ENCODE data around the gene MZB1. TPM values are rescaled to one million over a fixed set of nuclear protein-coding genes. Genes with fewer than 3 reads are reported as not detected.
A peak's percentile ranks its signal among the peaks of the same experiment; 100 is the strongest.
"Not testable (repeated sequence)": the region's sequence is repeated elsewhere in the genome, so short reads cannot be mapped to it uniquely, and the experiment has no call there.

MZB1 gene
- total RNA-seq, 1 donor from 2014 or later: not detected

DNA sequence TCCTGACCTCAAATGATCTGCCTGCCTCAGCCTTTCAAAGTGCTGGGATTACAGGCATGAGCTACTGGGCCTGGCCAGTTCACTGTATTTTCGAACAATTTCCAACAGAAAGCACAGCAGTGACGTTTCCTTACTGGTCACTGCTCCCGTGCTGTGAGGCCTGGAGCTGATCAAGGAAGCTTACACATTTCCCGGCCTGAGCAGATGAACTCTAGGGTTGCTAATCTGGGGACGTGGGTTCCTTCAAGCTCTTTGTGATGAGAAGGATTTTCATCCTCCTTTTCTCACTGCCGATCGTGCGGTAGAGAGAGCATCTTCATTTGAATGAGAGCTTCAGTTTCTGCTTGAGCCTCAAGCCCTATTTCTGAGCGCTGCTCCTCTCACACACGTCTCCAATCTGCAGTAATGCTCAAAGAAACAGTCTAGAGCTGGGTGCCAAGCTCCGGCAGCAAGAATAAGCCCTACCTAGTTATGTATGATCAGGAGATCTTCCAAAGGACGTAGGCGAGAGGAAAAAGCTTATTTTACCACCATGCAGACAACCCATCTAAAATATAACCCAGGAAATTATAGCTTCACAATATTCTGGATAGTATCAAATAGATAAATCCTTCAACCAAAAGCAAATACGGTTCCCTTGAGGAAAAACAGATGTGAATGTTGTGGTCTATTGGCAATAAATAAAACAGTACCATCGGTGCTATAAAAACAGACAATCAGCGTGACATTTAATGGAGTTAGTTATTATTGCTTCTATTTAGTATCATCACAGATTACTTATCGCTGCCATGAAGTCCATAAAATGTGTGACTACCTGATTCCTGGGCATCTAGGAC lies 21.5 kb upstream of the MZB1 start:
- no peak for DNase-seq (ENCODE audit: low read depth in 2 of 2)

DNA sequence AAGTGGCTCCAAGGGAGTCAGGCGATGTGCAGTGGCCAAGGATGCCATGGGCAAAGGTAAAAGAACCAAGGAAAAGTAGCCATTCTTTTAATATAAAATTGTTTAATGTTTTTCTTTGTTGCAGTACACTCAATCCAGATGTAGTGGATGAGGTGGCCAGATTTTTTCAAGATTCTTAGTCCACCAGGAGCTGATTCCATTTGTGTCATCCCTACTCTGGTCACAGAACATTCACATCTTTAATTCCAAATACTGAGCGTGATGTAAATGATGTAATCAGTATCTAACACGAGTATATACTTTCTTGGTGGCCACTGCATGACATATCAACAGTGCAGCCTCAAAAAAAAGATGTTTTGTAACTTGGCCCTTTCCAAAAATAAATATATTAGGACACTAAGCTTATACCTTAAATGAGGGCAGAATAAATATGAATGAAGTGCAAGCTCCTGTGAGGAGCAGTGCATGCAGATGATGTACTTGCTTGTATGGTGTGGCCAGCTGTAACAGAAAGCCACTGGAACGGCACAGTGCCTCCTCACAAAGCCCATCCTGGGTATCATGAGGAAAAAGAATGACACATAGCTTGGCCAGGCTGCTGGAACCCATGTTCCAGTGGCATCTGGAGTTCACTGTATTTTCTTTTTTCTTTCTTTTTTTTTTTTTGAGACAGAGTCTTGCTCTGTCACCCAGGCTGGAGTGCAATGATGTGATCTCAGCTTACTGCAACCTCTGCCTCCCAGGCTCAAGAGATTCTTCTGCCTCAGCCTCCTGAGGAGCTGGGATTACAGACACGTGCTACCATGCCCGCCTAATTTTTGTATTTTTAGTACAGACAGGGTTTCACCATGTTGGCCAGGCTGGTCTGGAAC lies 20.6 kb upstream of the MZB1 start:
- DNase-seq (ENCODE audit: low read depth in 2 of 2): no peak

DNA sequence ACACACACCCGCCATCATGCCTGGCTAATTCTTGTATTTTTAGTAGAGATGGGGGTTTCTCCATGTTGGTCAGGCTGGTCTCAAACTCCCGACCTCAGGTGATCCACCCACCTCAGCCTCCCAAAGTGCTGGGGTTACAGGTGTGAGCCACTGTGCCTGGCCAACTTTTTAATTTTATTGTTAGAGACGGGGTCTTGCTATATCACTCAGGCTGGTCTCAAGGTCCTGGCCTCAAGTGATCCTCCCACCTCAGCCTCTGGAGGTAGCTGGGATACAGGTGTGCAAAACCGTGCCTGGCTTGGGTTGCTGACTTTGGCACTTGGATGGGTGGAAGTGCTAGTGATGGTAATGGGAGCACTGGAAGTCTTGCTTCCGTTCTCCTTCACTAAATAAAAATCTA lies 19.4 kb upstream of the MZB1 start:
- not testable (repeated sequence) for DNase-seq (ENCODE audit: low read depth in 2 of 2)

DNA sequence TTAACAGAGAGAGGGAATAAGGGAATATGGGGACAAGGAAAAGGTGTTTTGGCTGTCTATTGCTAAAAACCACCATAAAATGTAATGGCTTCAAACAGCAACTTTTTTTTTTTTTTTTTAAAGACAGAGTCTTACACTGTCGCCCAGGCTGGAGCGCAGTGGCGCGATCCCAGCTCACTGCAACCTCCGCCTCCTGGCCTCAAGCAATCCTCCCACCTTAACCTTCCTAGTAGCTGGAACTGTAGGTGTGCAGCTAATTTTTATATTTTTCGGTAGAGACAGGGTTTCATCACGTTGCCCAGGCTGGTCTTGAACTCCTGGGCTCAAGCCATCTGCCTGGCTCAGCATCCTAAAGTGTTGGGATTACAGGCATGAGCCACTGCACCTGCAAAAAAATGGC lies 18.5 kb upstream of the MZB1 start:
- DNase-seq (ENCODE audit: low read depth in 2 of 2): no peak

DNA sequence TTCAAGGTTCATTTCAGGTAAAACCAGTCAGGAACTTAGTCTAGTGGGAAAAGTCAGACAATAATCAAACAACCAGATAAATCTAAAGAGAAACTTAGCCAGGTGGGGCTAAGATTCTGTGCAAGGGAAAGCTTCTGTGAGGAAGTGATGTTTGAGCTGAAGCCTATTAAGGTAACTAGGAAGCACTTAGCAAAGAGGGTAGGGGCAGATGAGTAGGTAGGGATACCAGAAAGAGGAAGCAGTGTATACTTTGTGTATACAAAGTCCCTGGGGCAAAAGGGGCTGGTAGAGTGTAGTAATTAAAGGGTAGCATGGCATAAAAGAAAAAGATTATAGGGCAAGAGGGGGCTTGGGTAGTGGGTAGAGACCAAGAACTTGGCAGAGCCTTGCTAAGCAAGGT lies 17.8 kb upstream of the MZB1 start:
- DNase-seq (ENCODE audit: low read depth in 2 of 2): no peak

DNA sequence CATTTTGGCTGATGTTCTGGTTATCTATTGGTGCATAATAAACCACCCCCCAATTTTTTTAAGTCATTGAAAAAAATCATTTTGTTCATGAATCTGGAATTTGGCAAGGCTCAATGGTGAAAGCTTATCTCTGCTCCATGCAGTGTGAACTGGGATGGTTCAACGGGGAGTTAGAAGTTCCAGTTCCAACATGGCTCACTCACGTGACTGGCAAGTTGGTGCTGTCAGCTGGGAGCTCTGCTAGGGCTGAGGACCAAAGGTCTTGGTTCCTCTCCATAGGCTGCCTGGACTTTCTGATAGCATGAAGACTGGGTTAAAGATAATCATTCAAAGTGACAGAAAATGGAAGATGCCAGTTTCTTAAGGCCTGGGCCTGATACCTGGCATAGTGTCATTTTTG lies 17.2 kb upstream of the MZB1 start:
- DNase-seq (ENCODE audit: low read depth in 2 of 2): no peak

DNA sequence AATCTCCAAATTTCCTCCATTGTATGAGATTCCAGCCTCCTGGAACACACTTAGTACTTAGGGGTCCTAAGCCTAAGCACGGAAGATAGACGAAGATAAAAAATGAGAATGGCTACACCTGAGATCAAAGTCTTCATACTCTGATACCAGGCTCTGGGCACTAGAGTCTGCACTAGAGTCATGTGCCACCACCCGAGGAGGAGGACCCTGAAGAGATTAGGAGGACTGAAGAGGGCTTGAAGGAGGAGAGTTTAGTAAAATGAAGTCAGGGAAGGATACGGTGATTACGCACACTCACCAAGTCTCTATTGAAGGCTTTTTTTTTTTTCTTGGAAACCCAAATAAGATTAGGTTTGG lies 14.7 kb upstream of the MZB1 start:
- DNase-seq (ENCODE audit: low read depth in 2 of 2): no peak

DNA sequence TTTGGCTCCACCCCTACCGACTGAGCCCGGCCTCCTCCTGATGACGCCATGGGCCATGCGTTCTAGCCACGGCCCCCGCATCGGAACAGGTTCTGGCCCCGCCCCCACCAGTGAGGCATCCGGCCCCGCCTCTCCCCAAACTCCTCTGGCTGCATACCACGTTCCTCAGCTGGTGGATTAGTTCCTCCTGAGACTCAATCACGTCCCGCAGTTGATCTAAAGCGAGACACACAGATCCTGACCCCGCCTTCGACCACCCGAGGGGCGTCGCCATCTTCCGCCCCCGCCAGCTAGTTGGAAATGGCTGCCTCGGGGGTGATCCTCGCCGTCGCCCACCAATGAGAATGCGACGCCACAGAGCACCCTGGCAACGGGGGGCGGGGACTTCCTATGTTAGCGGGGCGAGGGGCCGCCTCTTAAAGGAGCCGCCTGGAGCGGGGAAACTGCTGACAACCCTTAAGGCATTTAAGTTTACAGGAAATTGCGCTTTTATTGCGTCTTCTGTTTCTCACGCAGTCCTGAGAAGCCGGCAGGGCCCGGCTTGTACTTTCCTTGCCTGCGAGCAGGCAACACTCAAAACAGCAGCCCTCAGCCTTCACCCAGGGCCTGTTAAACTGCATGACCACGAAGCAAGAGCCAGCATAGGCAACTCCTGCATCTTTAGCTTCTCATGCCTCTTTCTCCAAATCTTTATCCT lies 14.2 kb upstream of the MZB1 start, which contains the start of gene SPATA24:
Gene SPATA24 (minus strand): TSS at position 303 of the 697 bp plus-strand sequence. CDS start 29 bp downstream, at position 274.
- DNase-seq (ENCODE audit: low read depth in 2 of 2): peak; percentile 79 to 97

DNA sequence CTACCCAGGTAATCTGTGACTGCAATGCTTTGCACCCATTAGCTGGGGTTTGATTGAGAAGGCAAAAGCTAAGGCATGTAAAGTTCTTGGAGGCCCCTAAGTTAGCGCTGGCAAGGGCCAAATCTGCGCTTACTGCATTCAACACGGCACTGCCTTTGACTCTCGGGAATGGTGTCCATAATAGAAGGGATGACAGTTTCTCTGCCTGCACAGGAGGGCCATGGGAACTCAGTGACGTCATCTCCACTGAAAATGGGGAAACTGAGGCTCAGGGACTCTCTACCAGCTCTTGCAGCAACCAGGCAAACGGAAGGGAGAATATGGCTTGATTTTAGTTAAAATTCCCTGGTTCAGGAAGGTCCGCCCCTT lies 13.7 kb upstream of the MZB1 start:
- no peak for DNase-seq (ENCODE audit: low read depth in 2 of 2)

DNA sequence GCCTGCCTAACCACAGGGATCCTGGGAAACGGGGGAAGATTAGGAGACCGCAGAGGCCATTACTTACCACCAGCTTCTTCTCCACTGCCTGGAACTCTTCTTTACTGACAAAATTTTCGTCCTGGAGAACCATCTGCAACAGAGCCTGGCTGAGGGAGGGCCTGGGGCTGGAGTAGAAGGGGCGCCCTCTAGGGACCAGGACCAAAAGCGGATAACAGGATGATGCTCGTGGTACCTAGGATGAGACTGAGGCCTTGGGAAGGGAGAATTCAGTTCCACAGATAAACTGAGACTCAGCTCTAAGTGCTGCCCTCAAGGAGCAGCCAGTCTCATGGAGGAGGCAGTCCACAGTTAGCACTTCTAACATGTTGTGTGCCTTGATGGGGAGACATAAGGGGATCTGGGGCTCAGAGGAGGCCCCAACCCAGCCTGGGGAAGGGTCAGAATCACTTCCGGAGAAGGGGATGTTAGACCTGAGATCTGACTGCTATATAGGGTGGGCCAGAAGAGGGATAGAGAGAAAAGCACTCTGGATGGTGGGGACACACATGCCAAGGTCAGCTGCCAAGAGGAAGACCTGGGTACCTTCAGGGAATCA lies 12.9 kb upstream of the MZB1 start:
- peak in 1 of 2 donors; percentile 44 for DNase-seq (ENCODE audit: low read depth in 2 of 2)

DNA sequence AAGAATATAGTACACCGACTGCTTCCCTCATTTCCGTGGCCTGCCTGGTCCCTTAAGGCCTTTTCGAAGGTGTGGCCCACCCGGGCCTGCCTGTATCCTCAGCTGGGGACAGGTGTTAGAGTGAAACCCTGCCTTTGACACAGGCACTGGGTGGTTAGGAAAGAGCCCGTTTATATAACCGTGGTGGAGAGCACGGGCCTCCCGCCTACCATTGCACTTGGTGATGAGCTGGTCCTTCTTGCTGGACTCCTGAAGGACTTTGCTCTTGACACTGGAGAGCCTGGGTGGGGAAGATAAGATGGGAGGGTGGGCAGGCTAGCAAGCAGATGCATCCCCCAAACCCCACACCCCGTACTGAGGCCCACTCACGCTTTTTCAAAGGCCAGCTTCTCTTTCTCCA lies 11.8 kb upstream of the MZB1 start:
- no peak for DNase-seq (ENCODE audit: low read depth in 2 of 2)

DNA sequence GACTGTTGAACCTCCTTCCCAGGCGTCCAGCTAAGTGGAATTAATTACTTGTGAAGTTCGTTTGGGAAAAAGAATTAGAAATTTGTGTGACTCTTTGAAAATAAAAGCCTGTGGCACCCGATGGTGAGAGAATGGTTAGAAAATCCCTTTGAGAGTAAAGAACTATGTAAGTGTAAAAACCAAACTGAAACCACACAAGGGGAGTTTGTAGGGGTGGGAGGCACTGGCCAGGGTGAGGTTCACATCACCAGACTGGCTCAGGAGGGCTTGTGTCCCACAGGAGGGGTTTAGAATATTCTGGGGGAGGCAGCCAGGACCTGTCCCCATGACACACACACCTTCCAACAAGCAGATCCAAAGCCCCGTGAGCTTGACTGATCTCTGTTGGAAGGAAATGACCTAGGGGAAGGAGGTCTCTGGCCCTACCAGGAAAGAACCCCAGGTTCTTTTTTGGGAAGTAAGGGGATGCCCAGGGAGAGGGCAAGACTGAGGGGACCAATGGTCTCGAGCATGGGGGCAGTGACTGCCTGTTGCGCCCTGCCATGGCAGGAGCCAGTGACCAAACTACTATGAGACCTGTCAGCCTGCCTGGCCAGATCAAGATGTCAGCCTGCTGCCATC lies 9.9 kb upstream of the MZB1 start:
- no peak for DNase-seq (ENCODE audit: low read depth in 2 of 2)

DNA sequence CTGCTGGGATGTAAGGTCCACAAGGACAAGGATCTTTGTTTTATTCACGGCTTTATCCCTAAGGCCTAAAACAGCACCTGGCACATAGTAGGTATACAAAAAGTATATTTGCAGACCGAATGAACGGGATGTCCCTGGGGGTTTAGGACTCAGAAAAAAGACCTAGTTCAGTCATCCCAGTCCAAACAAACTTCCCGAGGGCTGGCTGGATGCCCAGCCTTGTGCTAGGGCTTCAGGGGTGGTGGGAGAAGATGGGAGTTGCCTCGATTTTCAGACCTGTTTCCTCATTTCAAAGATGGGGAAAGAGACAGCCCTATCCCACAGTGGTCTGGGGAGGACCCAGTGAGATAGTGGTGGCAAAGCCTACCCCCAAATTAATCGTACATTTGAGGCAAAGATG lies 8.2 kb upstream of the MZB1 start:
- no peak for DNase-seq (ENCODE audit: low read depth in 2 of 2)

DNA sequence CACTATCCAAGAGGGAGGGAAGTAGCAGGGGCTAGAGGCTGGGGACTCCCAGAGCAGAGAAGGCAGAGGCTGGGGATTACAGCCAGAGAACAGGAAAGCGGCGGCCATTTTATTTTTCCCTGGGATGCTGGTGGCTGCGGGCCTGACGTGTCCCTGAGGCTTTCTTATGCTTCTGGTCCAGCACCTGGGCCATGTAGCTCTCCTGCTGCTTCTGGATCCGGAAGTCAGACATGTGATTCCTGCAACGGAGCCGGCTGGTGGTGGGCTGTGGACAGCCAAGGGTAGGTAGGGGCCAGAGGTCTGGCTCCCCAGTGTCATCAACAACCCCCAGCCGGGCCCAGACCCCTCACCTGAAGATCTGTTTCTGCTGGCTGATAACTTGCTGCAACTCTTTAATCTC lies 7.0 kb upstream of the MZB1 start:
- DNase-seq (ENCODE audit: low read depth in 2 of 2): no peak

DNA sequence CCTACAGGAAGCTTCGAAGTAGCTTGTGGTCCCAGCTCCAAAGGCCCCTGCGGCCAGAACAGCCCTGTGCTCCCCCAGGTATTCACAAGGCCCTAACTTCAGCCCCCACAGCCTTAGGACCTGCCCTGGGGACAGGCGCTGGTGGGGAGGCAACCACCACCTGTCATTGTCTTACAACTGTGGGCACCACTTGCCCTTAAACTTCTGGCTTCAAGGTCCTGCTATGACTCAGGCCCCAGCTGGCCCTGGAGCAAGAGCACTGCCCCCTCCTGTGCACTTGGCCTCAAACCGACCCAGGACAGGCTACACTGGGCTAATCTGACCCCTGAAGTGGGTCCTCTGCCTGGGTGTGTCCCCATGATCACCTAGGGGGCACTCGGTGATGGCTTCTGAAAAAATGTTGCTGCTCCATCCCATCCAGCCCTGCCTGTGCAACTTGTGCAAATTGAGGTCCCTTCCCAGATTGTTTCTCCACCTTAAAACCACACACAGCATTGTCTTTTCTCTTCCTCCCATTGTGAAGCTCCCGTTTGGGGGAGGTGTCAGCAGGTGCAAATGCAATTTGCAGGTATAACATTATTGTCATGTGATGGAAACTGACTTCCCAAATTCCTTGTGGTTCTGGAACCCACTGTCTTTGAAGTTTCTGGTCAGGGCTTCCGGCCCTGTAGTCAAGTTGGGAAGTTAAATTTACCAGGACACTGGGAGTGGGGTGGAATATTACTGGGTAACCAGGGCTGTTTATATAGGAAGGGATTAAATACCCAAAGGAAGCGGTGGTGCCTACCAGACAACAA lies 6.3 kb upstream of the MZB1 start:
- no peak for DNase-seq (ENCODE audit: low read depth in 2 of 2)

DNA sequence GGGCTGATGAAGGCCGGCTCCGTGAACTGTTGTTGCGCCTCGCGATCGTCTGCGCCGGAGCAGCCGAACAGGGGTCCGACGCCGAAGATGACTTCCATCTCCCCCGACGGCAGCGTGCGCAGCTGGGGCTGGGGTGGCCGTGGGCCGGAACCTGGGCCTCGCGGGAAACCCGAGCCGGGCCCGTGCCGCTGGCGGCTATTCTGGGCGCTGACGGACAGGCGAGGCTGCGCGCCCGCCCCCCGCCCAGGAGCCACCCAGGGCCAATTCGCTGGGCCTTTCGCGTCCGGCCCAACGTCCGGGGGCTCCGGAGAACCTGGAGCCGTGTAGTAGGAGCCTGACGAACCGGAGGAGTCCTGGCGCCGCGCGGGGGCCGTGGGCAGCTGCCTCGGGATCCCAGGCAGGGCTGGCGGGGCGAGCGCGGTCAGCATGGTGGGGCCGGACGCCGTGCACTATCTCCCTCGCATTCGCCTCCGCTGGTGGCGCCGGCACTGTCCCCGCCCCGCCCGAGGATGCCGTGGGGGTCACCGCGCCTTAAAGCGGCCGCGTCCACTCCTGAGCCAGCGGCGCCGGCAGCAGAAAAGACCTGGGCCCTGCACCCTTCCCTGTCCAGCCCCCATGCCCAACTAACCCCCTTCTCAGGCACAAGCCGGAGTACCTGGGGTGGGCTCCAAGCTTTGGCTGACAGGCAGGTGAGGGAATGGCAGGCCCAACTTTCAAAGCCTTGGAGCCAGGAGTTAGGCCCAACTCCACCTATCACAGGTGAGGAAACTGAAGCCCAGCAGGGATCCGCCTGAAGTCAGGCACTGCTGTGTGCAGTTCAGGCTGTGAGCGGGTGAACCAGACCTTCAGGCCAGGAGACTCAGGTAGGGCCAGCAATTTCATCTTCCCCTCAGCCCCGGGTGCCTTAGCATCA lies 5.2 kb upstream of the MZB1 start, which contains the start of gene PROB1:
Gene PROB1 (minus strand): TSS at position 451 of the 913 bp plus-strand sequence. CDS start 23 bp downstream, at position 428.
- peak in 1 of 2 donors; percentile 38 for DNase-seq (ENCODE audit: low read depth in 2 of 2)

DNA sequence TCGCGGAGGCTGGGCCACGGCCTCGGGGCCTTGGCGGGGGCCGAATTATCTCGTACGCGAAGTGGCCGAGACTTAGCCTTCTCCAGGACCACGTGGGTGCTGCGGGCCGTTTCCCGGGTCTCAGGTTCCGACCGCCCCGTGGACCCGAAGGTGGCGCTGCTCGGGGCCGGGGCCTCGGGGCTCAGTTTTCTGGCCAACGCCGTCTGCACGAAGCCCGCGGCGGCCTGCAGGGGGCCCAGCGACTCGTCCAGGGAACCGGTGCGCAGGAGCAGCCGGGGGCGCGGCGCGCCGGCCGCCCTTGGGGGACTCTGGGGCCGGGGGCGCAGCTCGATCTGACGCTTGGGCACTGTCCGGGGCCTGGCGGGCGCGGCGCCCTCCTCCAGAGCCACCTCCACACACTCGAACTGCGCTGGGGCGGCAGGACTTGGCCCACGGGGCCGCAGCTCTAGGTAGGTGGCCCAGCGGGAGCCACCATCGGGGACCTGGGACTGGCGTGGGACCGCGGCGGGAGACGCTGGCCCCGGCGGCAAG lies 4.5 kb upstream of the MZB1 start:
- peak in 1 of 2 donors; percentile 59 for DNase-seq (ENCODE audit: low read depth in 2 of 2)

DNA sequence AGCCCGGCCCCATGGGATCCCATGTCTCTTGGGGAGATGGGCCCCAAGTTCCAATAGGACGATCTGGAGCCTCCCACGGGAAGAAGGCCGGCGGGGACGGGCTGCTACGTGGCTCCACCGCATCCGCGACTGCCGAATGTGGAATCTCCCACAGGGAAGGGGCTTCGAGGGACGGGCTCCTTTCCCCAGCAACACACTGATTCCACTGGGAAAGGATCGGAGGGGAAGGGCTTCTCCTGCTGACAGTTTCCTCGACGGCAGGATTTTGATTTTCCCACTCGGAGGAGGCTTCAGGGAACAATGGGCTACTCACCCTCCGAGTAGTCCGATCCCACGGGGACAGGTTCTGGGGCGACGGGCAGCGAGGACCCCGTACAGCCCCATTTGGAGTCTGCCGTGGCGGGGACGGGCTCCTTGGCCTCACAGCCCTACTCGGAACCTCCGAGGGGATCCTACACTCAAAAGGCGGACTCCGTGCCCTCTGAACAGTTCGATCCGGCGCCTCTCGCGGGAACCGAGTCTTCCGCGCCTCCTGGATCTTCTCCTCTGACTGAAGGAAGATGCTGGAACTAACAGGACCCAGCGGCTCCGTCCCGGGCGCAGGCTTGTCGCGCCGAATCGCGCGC lies 3.9 kb upstream of the MZB1 start:
- no peak for DNase-seq (ENCODE audit: low read depth in 2 of 2)
